HFFc6 (cell line): ENCODE measurements around the gene ATP6V1A. TPM values are rescaled to one million over a fixed set of nuclear protein-coding genes. Genes with fewer than 3 reads are reported as not detected.

Source experiments
- DNase-seq: peaks from one replicate; pipeline ENCODE4 v3.0.0-alpha.2; 2018
- H3K27ac Mint-ChIP-seq: 2 replicates; pipeline ENCODE4 v1.8.0; 2020; ENCODE audit warnings: mild to moderate bottlenecking, mixed read lengths
- H3K27me3 Mint-ChIP-seq: 2 replicates; pipeline ENCODE4 v1.8.0; 2021; ENCODE audit warnings: mild to moderate bottlenecking, moderate library complexity, mixed read lengths; ENCODE audit not compliant: insufficient read depth
- H3K36me3 Mint-ChIP-seq: 2 replicates; pipeline ENCODE4 v1.8.0; 2021; ENCODE audit warnings: low read depth, mixed read lengths
- H3K4me1 Mint-ChIP-seq: 2 replicates; pipeline ENCODE4 v1.8.0; 2020; ENCODE audit warnings: low read depth, mixed read lengths
- H3K4me3 Mint-ChIP-seq: 2 replicates; pipeline ENCODE4 v1.8.0; 2020; ENCODE audit warnings: mild to moderate bottlenecking, moderate library complexity, mixed read lengths
- H3K9me3 Mint-ChIP-seq: 2 replicates; pipeline ENCODE4 v1.8.0; 2020; ENCODE audit warnings: mild to moderate bottlenecking, mixed read lengths
- CTCF ChIP-seq: fragments of 200-600 bp; sonication (generic); IDR thresholded peaks from 2 replicates; pipeline ENCODE4 v1.5.0; 2021; ENCODE audit warnings: antibody characterized with exemption, mild to moderate bottlenecking
- long read RNA-seq: library from polyadenylated mRNA; unstranded; transcript quantifications from one replicate; pipeline ENCODE4 v2.0.0, GENCODE V29; 2019
- total RNA-seq, 6 experiments: library from RNA; stranded (reverse); fragmentation: NEBNext Ultra II Directional; extraction: Animal tissue kit (Norgen Biotek cat#: 25700); gene quantifications; 2 replicates in 1 of 6; 3 replicates in 5 of 6; pipeline ENCODE4 v1.2.3, GENCODE V29; 2021

Gene ATP6V1A
- 100 to 1,000 TPM in 4 of 6 experiments, 10 to 100 TPM in 2; 99.4 to 110 (median 101) TPM for total RNA-seq
- long read RNA-seq, full-length matches to known transcripts = 85 of 122 reads
- long read RNA-seq, partial matches to known transcripts = 30 of 122 reads
- long read RNA-seq, other reads (novel, unspliced or antisense) = 7 of 122 reads

GRCh38 chr3:113746548-113747282 is at the start of gene ATP6V1A:
TSS of gene ATP6V1A (plus strand) at chr3:113747035. CDS start at chr3:113778754, 31,719 bp downstream.
- Mint-ChIP-seq H3K4me3 (peak within 1 kb of the TSS; percentile 91), H3K9me3 (no peaks in the 10 kb centered on the region), H3K27ac (peak within 1 kb of the TSS; percentile 100), H3K27me3 (peaks cover 4% of the 10 kb centered on the region), H3K36me3 (peaks cover 12% of the 10 kb centered on the region), H3K4me1 (peaks cover 60% of the 10 kb centered on the region)
- no peak for TF ChIP-seq CTCF
- DNase-seq = peak; percentile 90

- H3K9me3 Mint-ChIP-seq = no peaks in the 10 kb centered on the region
- peaks cover 10% of the 10 kb centered on the region for H3K4me1 Mint-ChIP-seq
Measured at GRCh38 chr3:113697500-113698090, 49.2 kb upstream of the ATP6V1A start.

GRCh38 chr3:113698213-113698742 is 48.6 kb upstream of the ATP6V1A start:
- no peak for TF ChIP-seq CTCF
- Mint-ChIP-seq H3K9me3 (no peaks in the 10 kb centered on the region), H3K4me3 (no peak overlapping the region), H3K27ac (no peak overlapping the region), H3K36me3 (no peaks in the 10 kb centered on the region), H3K4me1 (peaks cover 10% of the 10 kb centered on the region), H3K27me3 (no peaks in the 10 kb centered on the region; the same call in 1 of the 2 replicates)
- DNase-seq = no peak

More at GRCh38 chr3:113697500-113698090, 49.2 kb upstream of the ATP6V1A start:
- DNase-seq = no peak
- H3K4me3 Mint-ChIP-seq = no peak overlapping the region
- no peaks in the 10 kb centered on the region for H3K36me3 Mint-ChIP-seq
- no peak overlapping the region for H3K27ac Mint-ChIP-seq
- no peak for TF ChIP-seq CTCF
- H3K27me3 Mint-ChIP-seq = no peaks in the 10 kb centered on the region; the same call in 1 of the 2 replicates

- Mint-ChIP-seq H3K27ac (peak overlapping the region; percentile 47; the same call in 1 of the 2 replicates), H3K36me3 (no peaks in the 10 kb centered on the region), H3K4me1 (peaks cover 10% of the 10 kb centered on the region), H3K27me3 (no peaks in the 10 kb centered on the region; the same call in 1 of the 2 replicates), H3K4me3 (peak overlapping the region; percentile 60; the same call in 1 of the 2 replicates), H3K9me3 (no peaks in the 10 kb centered on the region)
- no peak for TF ChIP-seq CTCF
- DNase-seq = no peak
Measured at GRCh38 chr3:113698956-113699355, 47.9 kb upstream of the ATP6V1A start.

GRCh38 chr3:113707835-113708234 is 39.0 kb upstream of the ATP6V1A start:
- Mint-ChIP-seq H3K4me3 (no peak overlapping the region), H3K27me3 (peaks cover 4% of the 10 kb centered on the region; the same call in 1 of the 2 replicates), H3K36me3 (no peaks in the 10 kb centered on the region), H3K27ac (no peak overlapping the region), H3K4me1 (peaks cover 7% of the 10 kb centered on the region), H3K9me3 (no peaks in the 10 kb centered on the region)
- DNase-seq = no peak
- TF ChIP-seq CTCF = no peak
